GM21360 (cell line): Measurements from ENCODE around the gene USF1.
"Not testable (repeated sequence)": the region's sequence is repeated elsewhere in the genome, so short reads cannot be mapped to it uniquely, and the experiment has no call there.

ENCODE experiments used
- ATAC-seq: cut with Tn5 transposase; IDR thresholded peaks from one replicate; pipeline ENCODE4 v1.9.1; 2021; ENCODE audit warnings: mild to moderate bottlenecking, moderate library complexity; ENCODE audit not compliant: unreplicated experiment

Gene USF1

GRCh38 chr1:161019751-161020495 lies 25.9 kb downstream of the USF1 start:
- ATAC-seq: no peak

- not testable (repeated sequence) for ATAC-seq
Observed at GRCh38 chr1:161019111-161019660, 26.6 kb downstream of the USF1 start.

GRCh38 chr1:161018631-161018930 lies 27.2 kb downstream of the USF1 start:
- ATAC-seq: no peak

- no peak for ATAC-seq
Observed at GRCh38 chr1:161017756-161018630, 27.8 kb downstream of the USF1 start.

GRCh38 chr1:161017181-161017580 lies 28.6 kb downstream of the USF1 start:
- not testable (repeated sequence) for ATAC-seq

- ATAC-seq: not testable (repeated sequence)
Observed at GRCh38 chr1:161016683-161017082, 29.1 kb downstream of the USF1 start.

GRCh38 chr1:161013488-161014230 lies 32.1 kb downstream of the USF1 start:
- ATAC-seq: peak; percentile 85

GRCh38 chr1:161013131-161013487 lies 32.7 kb downstream of the USF1 start:
- no peak for ATAC-seq

- no peak for ATAC-seq
Observed at GRCh38 chr1:161012420-161012819, 33.4 kb downstream of the USF1 start.

- no peak for ATAC-seq
Observed at GRCh38 chr1:161009602-161010211, 36.1 kb downstream of the USF1 start.

- no peak for ATAC-seq
Observed at GRCh38 chr1:161008869-161009510, 36.8 kb downstream of the USF1 start.

GRCh38 chr1:161007369-161007768 lies 38.4 kb downstream of the USF1 start:
- ATAC-seq: no peak

GRCh38 chr1:161006563-161006962 lies 39.2 kb downstream of the USF1 start:
- no peak for ATAC-seq

GRCh38 chr1:161001525-161001924 lies 44.3 kb downstream of the USF1 start:
- ATAC-seq: no peak

GRCh38 chr1:161000736-161001480 lies 44.9 kb downstream of the USF1 start:
- no peak for ATAC-seq

GRCh38 chr1:160999376-160999775 lies 46.4 kb downstream of the USF1 start:
- no peak for ATAC-seq

GRCh38 chr1:160997323-160998038 lies 48.3 kb downstream of the USF1 start:
- ATAC-seq: no peak

GRCh38 chr1:160996178-160996577 lies 49.6 kb downstream of the USF1 start:
- ATAC-seq: no peak
